NCI-H69 (cell line): ENCODE data around the gene SF3B5.
A peak's percentile ranks its signal among the peaks of the same experiment; 100 is the strongest.
"Not testable (repeated sequence)": the region's sequence is repeated elsewhere in the genome, so short reads cannot be mapped to it uniquely, and the experiment has no call there.

Source experiments
- DNase-seq: peaks from one replicate; lab custom pipeline; 2025; lab: John Stamatoyannopoulos, UW

The SF3B5 gene

DNA sequence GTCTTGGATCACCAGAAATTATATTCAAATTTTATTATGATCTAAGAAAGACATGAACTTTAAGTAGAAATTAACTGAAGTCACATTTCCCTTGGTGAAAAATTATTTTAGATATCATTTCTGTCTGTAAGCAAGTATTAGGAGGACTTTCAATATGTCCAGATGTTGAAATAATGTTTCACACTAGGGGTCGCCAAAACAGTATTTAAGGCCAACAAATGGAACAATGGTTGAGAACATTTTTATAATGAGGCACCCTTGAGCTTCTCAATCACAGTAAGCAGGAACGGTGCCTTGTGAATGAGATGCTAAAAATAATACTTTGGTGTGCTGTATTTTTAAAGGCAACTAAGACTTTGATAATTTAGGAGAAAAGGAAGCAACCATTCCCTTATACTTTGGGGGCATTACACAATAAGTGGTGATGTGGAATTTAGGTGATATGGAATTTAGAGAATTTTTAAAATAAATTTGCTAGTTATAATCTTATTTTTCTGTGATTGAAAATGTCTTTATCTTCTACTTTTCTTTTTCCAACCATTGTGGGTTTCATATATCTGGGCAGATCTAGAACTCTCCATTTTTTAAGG lies 9.6 kb upstream of the SF3B5 start:
- DNase-seq: peak; percentile 76

DNA sequence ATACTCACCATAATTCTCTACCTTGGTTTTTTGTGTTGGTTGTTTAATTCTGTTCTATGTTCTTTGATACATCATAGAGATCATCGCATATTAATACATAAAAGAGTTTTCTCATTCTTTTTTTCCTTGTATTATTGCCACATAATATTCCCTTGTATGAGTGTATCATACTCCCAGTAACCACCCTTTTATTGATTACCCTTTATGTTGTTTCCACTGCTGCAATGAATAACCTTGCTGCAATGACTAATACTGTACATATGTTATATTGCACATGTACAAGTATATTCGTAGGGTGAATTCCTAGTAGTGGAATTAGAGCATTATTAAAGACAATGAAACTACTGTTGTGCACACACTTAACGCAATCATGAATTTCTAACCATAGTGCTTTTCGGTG lies 9.1 kb upstream of the SF3B5 start:
- no peak for DNase-seq

DNA sequence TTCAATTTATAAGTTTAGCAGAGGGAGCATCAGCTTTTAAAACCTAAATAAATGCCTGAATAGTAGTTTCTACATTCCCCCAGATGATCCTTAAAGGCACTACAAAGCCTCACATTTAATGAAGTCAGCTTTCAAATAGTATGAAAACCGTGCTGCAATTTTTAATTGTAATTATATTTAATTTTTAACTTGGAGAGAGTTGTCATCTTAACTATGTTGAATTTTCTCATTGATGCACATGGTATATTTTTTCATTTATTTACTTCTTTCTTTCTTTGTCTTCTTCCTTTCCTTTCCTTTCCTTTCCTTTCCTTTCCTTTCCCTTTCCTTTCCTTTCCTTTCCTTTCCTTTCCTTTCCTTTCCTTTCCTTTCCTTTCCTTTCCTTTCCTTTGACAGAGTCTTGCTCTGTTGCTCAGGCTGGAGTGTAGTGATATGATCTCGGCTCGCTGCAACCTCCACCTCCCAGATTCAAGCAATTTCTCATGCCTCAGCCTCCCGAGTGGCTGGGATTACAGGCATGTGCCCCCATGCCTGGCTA lies 7.7 kb upstream of the SF3B5 start:
- no peak for DNase-seq

DNA sequence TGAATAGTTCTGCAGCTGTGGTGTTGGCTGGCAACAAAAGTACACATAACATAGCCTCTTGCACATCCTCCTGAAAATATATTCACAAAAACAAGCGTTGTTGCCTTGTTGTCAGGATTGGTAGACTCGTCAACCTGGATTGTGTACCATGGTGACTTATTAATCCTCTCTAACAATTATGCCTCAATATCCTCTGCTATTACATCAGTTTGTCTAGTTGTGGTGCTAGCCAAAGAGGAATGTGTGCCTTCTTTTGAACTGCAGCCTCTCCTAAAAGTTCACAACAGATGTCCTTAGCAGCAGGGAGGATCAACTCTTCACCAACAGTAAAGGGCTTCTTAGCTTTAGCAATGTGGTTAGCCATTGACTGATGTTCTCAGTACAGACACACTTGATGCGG lies 3.6 kb upstream of the SF3B5 start:
- no peak for DNase-seq

DNA sequence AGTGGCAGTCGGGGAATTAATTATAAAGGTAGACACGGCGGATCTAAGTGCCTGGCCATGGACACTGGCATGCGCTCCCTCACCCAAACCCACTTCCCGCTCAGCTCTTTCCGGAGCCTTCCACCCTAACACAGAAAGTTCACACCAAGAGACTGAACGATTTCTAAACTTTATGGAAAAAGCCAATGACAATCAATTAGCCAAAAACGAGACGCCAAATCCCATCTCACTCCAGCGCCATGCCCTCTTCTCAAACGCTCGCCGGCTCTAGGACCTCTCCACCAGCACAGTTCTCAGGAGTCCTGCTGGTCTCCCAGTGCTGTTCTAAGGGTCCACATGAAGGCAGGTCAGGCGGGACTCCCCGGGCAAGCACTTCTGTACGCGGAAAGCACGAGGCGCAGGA lies 641 bp downstream of the SF3B5 start:
- no peak for DNase-seq

DNA sequence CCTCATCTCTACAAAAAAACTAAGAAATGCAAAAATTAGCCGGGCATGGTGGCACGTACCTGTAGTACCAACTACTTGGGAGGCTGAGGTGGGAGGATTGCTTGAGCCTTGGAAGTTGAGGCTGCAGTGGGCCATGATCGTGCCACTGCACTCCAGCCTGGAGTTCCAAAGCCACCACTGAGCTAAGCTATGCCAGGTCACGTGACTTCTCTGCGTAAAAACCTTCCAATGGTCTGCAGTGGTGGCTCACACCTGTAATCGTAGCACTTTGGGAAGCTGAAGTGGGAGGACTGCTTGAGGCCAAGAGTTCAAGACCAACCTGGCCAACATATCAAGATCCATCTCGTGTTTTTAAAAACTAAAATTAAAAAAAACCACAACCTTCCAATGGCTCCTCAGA lies 1.7 kb downstream of the SF3B5 start:
- no peak for DNase-seq

DNA sequence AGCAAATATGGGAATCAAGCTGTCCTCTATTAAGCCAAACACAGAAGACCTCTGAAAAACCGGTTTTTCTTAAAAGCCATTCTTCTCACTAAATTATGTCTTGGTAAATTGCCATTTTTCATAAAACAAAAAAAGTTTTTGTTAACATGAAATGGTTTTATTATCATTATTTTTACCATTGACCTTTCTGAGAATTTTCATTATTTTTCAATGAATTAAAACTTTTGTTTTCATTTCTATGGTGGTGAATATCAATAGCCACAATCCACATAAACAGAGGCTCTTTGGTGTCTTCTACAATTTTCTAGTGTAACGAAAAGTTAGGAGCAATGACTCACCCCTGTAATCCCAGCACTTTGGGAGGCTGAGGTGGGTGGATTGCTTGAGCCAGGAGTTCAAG lies 2.1 kb downstream of the SF3B5 start:
- no peak for DNase-seq

DNA sequence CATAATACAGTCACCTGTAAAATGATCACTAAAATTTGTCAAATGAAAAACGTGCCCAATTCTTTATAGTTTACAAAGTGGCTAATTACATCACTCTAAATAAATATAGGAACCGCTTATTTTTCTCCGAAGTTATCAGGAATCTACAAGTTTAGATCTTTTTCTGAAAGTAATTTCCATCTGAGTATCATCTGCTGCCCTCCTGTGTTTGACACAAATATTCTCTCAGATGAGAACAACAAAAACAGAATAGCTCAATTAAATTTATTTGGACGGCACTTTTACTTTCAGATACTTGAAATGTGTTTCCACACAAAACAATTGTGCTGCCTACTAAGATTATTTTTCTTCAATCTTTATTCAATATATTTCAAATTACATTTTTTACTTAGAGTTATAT lies 5.0 kb downstream of the SF3B5 start:
- DNase-seq: no peak

DNA sequence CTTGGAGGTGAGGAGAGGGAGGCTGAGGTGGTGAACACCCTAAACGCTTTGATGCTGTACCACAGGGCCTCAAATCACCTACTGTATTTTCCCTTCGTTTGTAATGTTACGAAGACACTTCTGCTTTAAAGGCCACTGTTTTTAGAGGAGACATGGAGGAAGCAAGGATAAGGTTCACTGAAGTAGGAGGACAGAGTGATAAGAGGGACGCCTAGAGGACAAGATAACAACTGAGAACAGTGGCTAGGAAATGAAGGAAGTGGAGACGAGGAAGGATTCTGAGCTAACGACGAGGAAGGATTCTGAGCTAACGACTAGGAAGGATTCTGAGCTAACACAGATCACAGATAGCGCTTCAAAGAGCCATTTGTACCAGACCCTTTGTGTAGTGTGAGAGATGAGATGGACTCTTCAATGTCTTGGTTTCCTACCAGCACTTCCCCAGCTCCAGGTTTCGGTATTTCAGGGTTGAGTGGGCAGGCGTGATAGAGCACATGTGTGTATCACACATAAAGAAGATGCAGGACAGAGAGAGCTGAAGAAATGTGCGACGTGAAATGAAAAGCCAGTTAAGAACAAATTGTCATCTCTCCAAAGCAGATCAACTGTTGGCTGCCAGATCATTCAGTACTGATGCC lies 7.5 kb downstream of the SF3B5 start:
- no peak for DNase-seq

DNA sequence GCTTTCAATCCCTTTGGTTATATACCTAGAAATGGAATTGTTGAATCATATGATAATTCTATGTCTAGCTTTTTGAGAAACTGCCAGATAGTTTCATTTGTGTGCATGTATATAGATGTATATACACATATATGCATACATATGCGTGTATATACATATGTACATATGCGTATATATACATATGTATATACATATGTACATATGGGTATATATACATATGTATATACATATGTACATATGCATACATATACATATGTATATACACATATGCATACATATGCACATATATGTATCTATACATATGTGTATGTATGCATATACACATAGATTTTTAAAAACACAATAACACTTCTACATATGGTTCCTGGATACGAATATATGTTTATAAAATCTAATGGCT lies 8.4 kb downstream of the SF3B5 start:
- DNase-seq: no peak

DNA sequence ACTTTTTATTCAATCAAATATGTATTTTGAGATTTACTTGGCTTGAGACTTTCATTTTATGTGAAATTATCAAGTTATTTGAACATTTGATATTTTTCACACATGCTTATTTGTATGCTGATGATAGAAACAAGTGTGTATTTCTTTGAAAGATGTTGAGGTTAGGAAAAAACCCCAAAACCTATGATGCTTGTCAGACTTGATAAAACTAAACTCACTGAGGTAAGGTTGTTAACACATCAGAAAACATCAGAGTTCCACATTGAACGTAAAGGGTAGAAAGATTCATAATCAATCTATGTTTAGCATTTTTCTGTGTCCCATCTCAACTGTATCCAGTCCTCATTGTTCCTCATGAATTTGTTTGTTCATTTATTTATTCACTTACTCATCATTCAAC lies 12.2 kb downstream of the SF3B5 start:
- DNase-seq: no peak

DNA sequence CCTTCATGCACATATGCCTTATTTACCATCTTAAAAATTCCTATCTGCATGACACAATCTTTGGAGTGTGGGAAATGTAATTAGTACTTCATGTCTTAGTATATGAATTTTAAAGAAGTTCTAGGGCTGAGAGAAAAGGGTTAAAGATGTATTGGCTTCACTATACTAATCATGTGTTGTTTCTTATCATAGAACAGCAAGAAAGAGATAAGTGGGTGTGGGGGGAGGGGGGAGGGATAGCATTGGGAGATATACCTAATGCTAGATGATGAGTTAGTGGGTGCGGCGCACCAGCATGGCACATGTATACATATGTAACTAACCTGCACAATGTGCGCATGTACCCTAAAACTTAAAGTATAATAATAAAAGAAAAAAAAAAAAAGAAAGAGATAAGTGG lies 13.0 kb downstream of the SF3B5 start:
- not testable (repeated sequence) for DNase-seq

DNA sequence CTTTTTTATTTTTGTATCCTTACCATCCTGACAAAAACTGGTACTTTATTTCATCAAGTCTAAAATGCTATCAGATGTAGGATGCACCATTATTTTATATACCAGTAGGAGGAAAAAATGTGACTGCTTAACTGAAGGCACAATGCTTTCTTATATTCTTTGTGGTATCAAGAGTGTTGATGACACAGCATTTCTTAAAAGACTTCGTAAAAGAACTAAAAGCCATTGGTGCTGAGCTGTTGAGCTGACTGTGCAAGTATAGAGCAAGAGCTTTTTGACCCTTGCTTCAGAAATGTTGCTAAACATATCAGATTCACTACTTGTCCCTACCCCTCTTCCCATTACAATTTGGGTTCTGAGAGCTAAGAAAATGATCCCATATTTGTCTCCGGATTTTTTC lies 17.5 kb downstream of the SF3B5 start:
- DNase-seq: no peak

DNA sequence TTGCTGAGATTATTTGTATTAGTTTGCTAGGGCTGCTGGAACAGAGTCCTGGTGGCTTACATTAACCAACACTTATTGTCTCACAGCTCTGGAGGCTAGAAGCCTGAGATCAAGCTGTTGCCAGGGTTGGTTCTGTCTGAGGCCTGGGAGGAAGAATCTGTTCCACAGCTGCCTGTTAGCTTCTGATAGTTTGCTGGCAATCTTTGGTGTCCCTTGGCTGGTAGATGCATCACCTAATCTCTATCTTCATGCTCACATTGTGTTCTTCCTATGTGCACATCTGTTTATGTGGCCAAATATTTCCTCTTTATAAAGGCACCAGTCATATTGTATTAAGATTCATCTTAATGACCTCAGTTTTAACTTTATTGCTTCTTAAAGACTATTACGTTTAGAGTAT lies 19.5 kb downstream of the SF3B5 start:
- DNase-seq: no peak

DNA sequence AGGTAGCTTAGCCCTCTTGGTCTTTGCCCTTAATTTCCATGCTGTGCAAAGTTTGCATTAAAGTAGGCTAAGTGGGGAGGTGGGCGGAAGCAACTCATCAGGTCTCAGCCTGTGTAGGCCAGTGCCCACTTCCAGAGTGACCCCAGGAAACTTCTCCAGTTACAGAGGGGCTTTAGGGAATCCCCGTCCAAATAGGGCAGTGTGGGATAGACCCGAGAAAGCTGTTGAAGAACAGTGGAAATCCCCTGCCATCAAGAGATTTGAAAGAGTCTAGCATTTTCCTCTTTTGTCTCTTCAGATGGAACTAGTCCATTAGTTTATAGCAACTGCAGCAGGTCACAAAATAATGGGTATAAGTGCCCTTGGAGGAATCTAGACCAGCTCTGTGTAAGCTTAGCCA lies 20.2 kb downstream of the SF3B5 start:
- no peak for DNase-seq

DNA sequence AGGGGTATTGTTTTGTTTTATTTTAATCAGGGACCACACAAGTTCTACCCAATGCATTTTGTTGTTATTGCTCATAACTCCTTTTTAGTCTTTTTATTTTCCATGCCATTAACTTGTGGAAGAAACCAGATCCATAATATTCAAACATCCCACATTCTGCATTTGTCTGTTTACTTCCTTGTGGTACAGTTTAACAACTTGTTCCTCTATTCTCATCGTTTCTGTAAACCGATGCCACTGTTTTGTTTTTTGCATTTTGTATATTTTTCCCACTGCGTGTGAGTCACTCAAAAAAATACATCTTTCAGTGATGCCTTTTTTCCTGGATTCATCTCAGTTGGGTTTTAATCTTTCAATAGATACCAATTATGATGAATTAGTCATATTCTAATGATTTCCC lies 22.3 kb downstream of the SF3B5 start:
- no peak for DNase-seq

DNA sequence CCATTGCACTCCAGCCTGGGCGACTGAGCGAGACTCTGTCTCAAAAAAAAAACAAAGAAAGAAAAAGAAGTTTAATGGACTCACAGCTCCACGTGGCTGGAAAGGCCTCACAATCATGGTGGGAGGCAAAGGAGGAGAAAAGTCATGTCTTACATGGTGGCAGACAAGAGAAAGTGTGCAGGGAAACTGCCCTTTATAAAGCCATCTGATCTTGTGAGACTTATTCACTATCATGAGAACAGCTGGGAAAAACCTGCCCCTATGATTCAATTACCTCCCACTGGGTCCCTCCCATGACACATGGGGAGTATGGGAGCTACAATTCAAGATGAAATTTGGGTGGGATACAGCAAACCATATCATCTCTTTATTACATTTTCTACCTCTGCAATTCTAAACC lies 25.9 kb downstream of the SF3B5 start:
- no peak for DNase-seq

DNA sequence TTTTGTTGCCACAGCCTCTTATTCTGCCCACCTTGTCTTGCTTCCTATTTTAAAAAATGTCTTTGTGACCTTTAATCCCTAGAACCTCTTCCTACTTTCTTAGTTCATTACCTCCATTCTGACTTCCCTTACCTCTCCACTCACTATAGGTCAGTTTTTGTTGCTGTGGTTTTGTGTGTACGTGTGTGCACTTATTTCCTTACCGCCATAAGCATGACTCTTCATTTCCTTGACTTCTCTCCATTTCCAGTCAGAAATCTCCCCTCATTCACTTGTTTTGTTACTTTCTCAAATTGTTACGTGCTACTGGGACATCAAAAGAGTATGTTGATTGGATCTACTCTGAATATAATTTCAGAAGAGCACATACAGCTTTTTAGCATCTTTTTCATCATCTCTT lies 26.6 kb downstream of the SF3B5 start:
- DNase-seq: no peak

DNA sequence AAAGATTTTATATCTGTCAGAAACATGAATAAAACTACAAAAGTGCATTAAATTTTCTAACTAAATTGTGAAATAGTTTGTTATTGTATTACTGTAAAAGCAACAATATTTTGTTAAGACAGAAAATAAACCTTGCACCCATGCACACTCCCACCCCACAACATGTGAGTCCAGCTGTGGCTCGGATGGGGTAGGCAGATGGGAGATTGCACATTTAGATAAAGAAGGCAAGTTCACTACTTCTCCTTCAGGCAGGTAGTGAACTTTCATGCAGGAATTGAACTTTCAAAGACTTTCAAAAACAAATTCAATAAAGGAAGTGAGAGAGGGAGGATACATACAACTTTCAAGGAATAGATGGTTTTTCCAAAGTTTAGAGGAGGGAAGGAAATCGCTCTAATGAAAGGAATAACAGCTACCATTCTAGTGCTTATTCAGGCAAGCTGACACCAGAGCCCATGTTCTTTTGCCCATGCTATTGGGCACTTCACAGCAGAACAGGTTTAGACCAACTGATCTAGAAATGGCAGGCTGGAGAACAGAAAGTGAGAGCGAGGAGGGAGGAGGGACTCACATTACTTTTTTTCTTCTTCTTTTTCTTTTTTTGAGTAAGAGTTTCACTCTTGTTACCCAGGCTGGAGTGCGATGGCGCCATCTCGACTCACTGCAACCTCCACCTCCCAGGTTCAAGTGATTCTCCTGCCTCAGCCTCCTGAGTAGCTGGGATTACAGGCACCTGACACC lies 28.5 kb downstream of the SF3B5 start:
- no peak for DNase-seq

DNA sequence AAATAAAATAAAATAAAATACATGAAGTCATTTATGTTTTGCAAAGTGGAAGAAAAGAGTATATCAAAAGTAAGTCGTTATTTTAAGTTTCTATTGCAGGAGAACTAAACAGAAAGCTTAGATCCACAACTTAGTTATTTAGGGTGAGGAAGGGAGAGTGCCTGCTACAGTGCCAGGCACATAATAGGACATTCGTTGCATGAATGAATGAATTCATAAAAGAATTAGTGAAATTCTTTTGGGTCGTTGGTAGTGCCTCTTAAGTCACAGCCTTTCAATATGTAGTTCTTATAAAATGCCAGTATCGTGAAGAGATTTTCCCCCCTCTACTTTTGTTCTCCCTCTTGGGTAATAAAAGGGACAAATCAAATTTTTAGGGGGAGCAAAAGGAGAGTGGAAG lies 29.1 kb downstream of the SF3B5 start:
- DNase-seq: no peak

DNA sequence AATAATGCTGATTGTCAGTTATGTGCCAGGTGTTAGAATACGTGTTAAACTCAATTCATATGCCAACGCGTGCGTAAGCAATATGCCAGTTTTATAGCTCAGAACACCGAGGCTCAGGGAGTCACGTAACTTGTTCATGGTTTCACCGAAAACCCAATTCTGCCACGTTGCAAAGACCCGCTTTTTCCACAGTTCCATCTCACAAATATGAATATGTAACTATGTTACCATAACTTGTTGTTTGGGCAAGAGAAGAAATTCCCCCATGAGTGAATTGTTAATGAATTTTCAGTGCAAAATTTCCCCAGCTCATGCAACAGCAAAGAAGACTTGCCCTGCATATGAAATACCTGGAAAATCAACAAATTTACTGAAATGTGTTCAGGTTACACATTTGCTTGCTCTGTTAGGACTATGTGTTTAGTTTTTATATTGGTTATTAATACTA lies 30.1 kb downstream of the SF3B5 start:
- no peak for DNase-seq

DNA sequence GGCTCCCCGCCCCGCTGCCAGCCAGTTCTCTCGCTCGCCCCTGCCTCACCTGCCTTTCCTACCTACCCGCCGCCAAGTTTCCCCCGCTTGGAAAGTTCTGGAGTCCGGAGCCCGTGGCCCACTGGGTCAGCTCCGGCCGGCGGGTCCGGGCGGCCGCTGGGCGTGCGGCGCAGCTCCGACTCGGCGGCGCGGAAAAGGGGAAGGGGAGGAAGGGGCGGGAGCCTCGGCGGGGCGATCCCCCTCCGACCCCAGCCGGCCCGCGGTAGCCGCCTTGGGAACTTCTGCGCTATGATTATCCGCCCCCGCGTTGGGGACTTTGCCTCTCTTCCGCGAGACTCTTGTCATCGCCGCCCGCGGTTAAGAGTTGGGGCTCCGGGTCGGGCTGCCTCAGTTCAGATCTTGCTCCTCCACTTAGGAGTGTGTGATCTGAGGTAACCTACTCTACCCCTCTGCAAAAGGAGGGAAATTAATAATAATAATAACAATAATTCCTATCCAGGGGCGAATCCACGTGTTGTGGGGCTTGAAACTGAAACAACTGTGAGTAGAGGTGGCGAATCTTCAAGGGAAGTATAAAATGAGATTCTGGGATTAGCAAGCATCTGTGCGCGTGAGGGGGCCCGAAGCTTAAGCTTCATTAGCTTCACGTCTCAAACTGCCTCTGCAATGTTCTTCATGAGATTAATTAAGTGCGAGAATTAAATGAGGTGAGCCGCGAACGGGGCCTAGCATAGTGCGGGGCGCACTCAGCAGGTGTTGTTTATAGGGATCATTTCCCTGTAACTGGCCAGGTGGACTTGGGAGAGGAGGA lies 30.8 kb downstream of the SF3B5 start:
- peak; percentile 55 for DNase-seq
